Neural crest cell (in vitro differentiated cells): Measurements from ENCODE around the gene RFPL3. TPM values are rescaled to one million over a fixed set of nuclear protein-coding genes. Genes with fewer than 3 reads are reported as not detected.

Source experiments
- DNase-seq: peaks from one replicate; pipeline ENCODE4 v3.0.0; 2021; ENCODE audit warnings: low read depth, mixed read lengths, low spot score
- H3K27ac Mint-ChIP-seq: one replicate; pipeline ENCODE4 v1.8.0; 2021; ENCODE audit warnings: mild to moderate bottlenecking, mixed read lengths; ENCODE audit not compliant: unreplicated experiment
- H3K27me3 Mint-ChIP-seq: 2 replicates; pipeline ENCODE4 v1.8.0; 2021; ENCODE audit warnings: low read depth, mild to moderate bottlenecking, mixed read lengths
- H3K36me3 Mint-ChIP-seq: 2 replicates; pipeline ENCODE4 v1.8.0; 2021; ENCODE audit warnings: low read depth, mild to moderate bottlenecking, mixed read lengths
- H3K4me1 Mint-ChIP-seq: 2 replicates; pipeline ENCODE4 v1.8.0; 2021; ENCODE audit warnings: mixed read lengths
- H3K4me3 Mint-ChIP-seq: one replicate; pipeline ENCODE4 v1.8.0; 2021; ENCODE audit warnings: mild to moderate bottlenecking, mixed read lengths
- H3K9me3 Mint-ChIP-seq: 2 replicates; pipeline ENCODE4 v1.8.0; 2021; ENCODE audit warnings: mixed read lengths
- total RNA-seq: library from RNA; stranded (reverse); gene quantifications from 2 replicates; pipeline ENCODE4 v1.2.1, GENCODE V29; 2021
- TF ChIP-seq, protein P1 (sequence below): fragments of 200-600 bp; sonication (generic); conservative IDR thresholded peaks from 2 replicates; pipeline ENCODE4 v1.5.0; 2021; ENCODE audit warnings: antibody characterized with exemption, mild to moderate bottlenecking

Gene RFPL3
- total RNA-seq, 1 donor from 2014 or later = not detected

DNA sequence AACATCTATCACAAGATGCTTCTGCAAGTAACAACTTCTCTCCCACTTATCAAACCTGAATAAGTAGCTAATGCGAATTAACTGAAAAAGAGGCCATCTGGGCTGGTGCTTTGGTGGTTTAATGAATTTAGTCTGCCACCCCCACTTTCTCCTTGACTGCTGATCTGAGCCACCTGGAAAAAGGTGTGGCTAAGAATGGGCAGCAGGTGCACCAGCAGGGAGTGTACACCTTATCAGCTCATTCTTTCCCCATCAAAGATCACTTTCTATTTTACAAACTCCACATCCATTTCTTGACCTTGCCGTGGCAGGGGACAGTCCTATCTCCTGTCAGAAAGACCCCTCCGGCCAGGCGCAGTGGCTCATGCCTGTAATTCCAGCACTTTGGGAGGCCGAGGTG lies 6.5 kb downstream of the RFPL3 start:
- TF ChIP-seq, protein P1, sequence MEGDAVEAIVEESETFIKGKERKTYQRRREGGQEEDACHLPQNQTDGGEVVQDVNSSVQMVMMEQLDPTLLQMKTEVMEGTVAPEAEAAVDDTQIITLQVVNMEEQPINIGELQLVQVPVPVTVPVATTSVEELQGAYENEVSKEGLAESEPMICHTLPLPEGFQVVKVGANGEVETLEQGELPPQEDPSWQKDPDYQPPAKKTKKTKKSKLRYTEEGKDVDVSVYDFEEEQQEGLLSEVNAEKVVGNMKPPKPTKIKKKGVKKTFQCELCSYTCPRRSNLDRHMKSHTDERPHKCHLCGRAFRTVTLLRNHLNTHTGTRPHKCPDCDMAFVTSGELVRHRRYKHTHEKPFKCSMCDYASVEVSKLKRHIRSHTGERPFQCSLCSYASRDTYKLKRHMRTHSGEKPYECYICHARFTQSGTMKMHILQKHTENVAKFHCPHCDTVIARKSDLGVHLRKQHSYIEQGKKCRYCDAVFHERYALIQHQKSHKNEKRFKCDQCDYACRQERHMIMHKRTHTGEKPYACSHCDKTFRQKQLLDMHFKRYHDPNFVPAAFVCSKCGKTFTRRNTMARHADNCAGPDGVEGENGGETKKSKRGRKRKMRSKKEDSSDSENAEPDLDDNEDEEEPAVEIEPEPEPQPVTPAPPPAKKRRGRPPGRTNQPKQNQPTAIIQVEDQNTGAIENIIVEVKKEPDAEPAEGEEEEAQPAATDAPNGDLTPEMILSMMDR = no peak
- DNase-seq = no peak
- Mint-ChIP-seq H3K27ac (no peak overlapping the region), H3K36me3 (no peaks in the 10 kb centered on the region), H3K9me3 (peaks cover 8% of the 10 kb centered on the region), H3K4me1 (no peaks in the 10 kb centered on the region), H3K4me3 (no peak overlapping the region), H3K27me3 (no peaks in the 10 kb centered on the region)

DNA sequence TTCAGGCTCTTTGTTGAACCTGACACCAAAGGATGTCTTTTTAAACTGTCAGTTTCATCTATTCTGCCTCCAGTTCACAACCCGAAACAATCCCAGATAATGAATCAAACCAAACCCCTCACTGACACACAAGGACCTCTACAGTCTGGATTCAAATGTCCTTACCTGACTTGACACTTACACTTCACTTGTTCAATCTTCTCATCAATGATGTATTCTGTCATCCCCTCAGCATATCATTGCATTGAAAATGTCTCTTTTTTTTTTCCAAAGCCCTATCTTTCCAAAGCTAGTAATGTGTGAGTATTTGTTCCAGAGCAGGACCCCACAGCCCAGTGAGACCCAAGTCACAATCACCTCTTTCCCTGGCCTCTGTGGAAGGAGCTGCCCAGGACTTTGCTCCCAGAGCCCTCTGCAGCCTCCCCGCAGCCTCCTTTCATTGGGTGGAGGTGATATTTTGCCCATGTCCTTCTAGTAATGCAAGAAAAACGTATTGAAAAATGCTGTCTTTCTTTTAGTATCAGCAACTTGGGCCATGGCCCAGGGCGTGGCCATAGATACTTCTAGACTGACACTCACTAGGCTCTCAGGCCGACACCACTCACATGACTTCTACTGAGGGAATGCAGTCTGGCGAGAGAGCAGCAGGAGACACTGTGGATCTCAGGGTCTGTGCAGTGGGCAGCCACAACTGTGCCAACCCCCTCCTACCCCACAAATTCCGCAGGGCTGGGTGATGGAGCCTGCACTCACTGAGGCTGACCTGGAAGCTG lies 18.2 kb downstream of the RFPL3 start:
- no peaks in the 10 kb centered on the region for H3K9me3 Mint-ChIP-seq
- H3K4me1 Mint-ChIP-seq = peaks cover 11% of the 10 kb centered on the region
- H3K27me3 Mint-ChIP-seq = no peaks in the 10 kb centered on the region
- DNase-seq = no peak
- H3K27ac Mint-ChIP-seq = no peak overlapping the region
- no peaks in the 10 kb centered on the region for H3K36me3 Mint-ChIP-seq
- TF ChIP-seq, protein P1 = no peak
- no peak overlapping the region for H3K4me3 Mint-ChIP-seq

DNA sequence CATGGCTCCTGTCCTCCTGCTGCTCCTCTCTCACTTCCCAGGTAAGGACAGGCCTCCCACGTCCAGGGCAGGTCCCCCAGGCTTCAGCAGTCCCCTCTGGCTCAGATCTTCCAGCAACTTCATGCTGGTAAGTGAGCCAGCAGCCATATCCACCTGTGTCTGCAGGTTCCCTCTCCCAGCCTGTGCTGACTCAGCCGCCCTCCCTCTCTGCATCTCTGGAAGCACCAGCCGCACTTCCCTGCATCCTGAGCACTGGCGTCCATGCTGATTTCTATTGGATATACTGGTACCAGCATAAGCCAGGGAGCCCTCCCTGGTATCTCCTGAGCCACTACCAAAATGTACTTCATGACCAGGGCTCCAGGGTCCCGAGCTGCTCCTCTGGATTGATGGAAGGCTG lies 19.0 kb downstream of the RFPL3 start:
- Mint-ChIP-seq H3K36me3 (no peaks in the 10 kb centered on the region), H3K27me3 (no peaks in the 10 kb centered on the region), H3K4me1 (peaks cover 11% of the 10 kb centered on the region), H3K27ac (no peak overlapping the region), H3K9me3 (no peaks in the 10 kb centered on the region), H3K4me3 (no peak overlapping the region)
- TF ChIP-seq, protein P1 = no peak
- DNase-seq = no peak

DNA sequence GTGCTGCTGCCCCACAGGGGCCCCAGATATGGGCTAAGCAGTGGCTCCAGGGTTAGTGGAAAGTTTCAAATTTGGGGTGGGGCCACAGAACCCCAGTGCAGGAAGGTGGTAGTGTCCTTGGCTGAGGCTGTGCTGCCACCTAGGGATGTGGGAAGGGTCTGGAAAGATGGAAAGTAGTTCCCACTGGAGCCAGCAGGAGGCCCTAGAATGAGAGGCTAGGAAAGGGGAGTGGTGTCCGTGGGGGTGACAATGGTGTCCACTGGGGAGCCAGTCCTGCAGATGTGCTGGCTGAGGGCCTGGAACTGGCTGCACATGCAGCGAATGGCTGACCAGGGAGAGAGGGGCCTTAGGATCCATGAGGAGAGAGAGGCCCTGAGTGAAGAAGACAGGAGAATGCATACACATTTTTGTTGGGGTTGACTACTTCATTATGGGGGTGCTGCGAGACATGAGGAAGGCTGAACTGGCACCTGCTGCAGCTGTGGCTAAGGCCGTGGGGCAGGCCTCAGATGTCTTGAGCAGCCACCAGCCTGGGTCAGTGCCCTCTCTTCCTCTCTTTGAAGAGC lies 21.1 kb downstream of the RFPL3 start:
- TF ChIP-seq, protein P1 = peak; percentile 65
- H3K27me3 Mint-ChIP-seq = no peaks in the 10 kb centered on the region
- peaks cover 11% of the 10 kb centered on the region for H3K4me1 Mint-ChIP-seq
- DNase-seq = peak; percentile 54
- no peaks in the 10 kb centered on the region for H3K36me3 Mint-ChIP-seq
- no peaks in the 10 kb centered on the region for H3K9me3 Mint-ChIP-seq
- H3K27ac Mint-ChIP-seq = no peak overlapping the region
- no peak overlapping the region for H3K4me3 Mint-ChIP-seq

DNA sequence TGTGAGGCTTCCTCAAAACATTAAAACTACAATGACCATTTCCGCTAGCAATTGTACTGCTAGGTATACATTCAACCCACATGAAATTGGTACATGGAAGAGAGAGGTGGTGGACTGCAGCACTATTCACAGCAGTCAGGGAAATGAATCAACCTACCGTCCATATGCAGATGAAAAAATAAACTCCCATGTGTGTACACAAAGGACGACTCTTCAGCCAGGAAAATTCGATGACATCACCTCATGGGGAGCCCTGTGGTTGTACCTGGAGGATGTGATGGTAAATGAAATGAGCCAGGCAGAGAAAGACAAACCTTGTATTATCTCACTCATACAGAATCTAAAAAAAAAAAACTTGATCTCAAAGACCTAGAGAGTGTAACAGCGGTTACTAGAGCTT lies 23.3 kb downstream of the RFPL3 start:
- no peaks in the 10 kb centered on the region for H3K9me3 Mint-ChIP-seq
- peaks cover 7% of the 10 kb centered on the region for H3K36me3 Mint-ChIP-seq
- H3K27ac Mint-ChIP-seq = no peak overlapping the region
- H3K4me1 Mint-ChIP-seq = peaks cover 8% of the 10 kb centered on the region
- H3K4me3 Mint-ChIP-seq = no peak overlapping the region
- DNase-seq = no peak
- TF ChIP-seq, protein P1 = no peak
- no peaks in the 10 kb centered on the region for H3K27me3 Mint-ChIP-seq
